Measurements from ENCODE around the gene PPP1R3G.

PPP1R3G gene

GRCh38 chr6:5127106-5127687 lies 42.1 kb downstream of the PPP1R3G start:
- DNase-seq (ENCODE audit: low read depth), result no peak
- no peak for TF ChIP-seq CTCF (IDR thresholded peaks at IDR 0.05; ENCODE audit: insufficient read depth, low read depth, low read length, missing control alignments)
- H3K4me3 ChIP-seq (ENCODE audit: low read depth, low read length), result no peak overlapping the region

- no peak for DNase-seq (ENCODE audit: low read depth)
- no peak overlapping the region for H3K4me3 ChIP-seq (ENCODE audit: low read depth, low read length)
- no peak for TF ChIP-seq CTCF (IDR thresholded peaks at IDR 0.05; ENCODE audit: insufficient read depth, low read depth, low read length, missing control alignments)
Measured at GRCh38 chr6:5128351-5128750, 43.2 kb downstream of the PPP1R3G start.

- H3K4me3 ChIP-seq (ENCODE audit: low read depth, low read length), result no peak overlapping the region
- no peak for TF ChIP-seq CTCF (IDR thresholded peaks at IDR 0.05; ENCODE audit: insufficient read depth, low read depth, low read length, missing control alignments)
- no peak for DNase-seq (ENCODE audit: low read depth)
Measured at GRCh38 chr6:5130135-5130866, 45.2 kb downstream of the PPP1R3G start.

GRCh38 chr6:5132731-5133130 lies 47.6 kb downstream of the PPP1R3G start:
- DNase-seq (ENCODE audit: low read depth), result peak; percentile 92
- TF ChIP-seq CTCF (IDR thresholded peaks at IDR 0.05; ENCODE audit: insufficient read depth, low read depth, low read length, missing control alignments), result no peak
- H3K4me3 ChIP-seq (ENCODE audit: low read depth, low read length), result peak overlapping the region; percentile 20

- TF ChIP-seq CTCF (IDR thresholded peaks at IDR 0.05; ENCODE audit: insufficient read depth, low read depth, low read length, missing control alignments), result no peak
- no peak for DNase-seq (ENCODE audit: low read depth)
- no peak overlapping the region for H3K4me3 ChIP-seq (ENCODE audit: low read depth, low read length)
Measured at GRCh38 chr6:5133943-5134342, 48.8 kb downstream of the PPP1R3G start.

- peak overlapping the region; percentile 4 for H3K4me3 ChIP-seq (ENCODE audit: low read depth, low read length)
- TF ChIP-seq CTCF (IDR thresholded peaks at IDR 0.05; ENCODE audit: insufficient read depth, low read depth, low read length, missing control alignments), result peak; percentile 65
- DNase-seq (ENCODE audit: low read depth), result peak; percentile 83
Measured at GRCh38 chr6:5135788-5136376, 50.7 kb downstream of the PPP1R3G start.

All from GM12865 (cell line).